CD4-positive, alpha-beta T cell treated with Interleukin-17A for 4 hours (primary cell): Measurements from ENCODE around the gene UBASH3A.
A peak's percentile ranks its signal among the peaks of the same experiment; 100 is the strongest.

Source experiments
- DNase-seq: peaks from one replicate; pipeline ENCODE4 v3.0.0-alpha.2; 2020; ENCODE audit warnings: mixed read lengths

UBASH3A gene

GRCh38 chr21:42432695-42433094 is 29.0 kb downstream of the UBASH3A start:
- no peak for DNase-seq

- no peak for DNase-seq
These were observed 30.3 kb downstream of the UBASH3A start for GRCh38 chr21:42433946-42434551.

- no peak for DNase-seq
These were observed 31.2 kb downstream of the UBASH3A start for GRCh38 chr21:42434884-42435283.

GRCh38 chr21:42435401-42435800 is 31.7 kb downstream of the UBASH3A start:
- DNase-seq, result no peak

- DNase-seq, result no peak
These were observed 32.1 kb downstream of the UBASH3A start for GRCh38 chr21:42435833-42436232.

GRCh38 chr21:42436914-42437313 is 33.2 kb downstream of the UBASH3A start:
- DNase-seq, result no peak

- DNase-seq, result peak; percentile 2
These were observed 34.1 kb downstream of the UBASH3A start for GRCh38 chr21:42437786-42438185.

GRCh38 chr21:42438316-42439205 is 34.9 kb downstream of the UBASH3A start:
- peak; percentile 3 for DNase-seq

- peak; percentile 40 for DNase-seq
These were observed 35.8 kb downstream of the UBASH3A start for GRCh38 chr21:42439284-42440186.

- peak; percentile 2 for DNase-seq
These were observed 36.6 kb downstream of the UBASH3A start for GRCh38 chr21:42440187-42440792.

GRCh38 chr21:42441963-42442362 is 38.3 kb downstream of the UBASH3A start:
- DNase-seq, result peak; percentile 2

- DNase-seq, result peak; percentile 2
These were observed 39.6 kb downstream of the UBASH3A start for GRCh38 chr21:42443181-42443785.

- peak; percentile 3 for DNase-seq
These were observed 40.4 kb downstream of the UBASH3A start for GRCh38 chr21:42443876-42444744.

GRCh38 chr21:42444745-42445059 is 41.0 kb downstream of the UBASH3A start:
- peak; percentile 2 for DNase-seq

- DNase-seq, result peak; percentile 4
These were observed 41.6 kb downstream of the UBASH3A start for GRCh38 chr21:42445311-42445710.

- peak; percentile 1 for DNase-seq
These were observed 42.8 kb downstream of the UBASH3A start for GRCh38 chr21:42446531-42446930.

GRCh38 chr21:42447182-42447581 is 43.5 kb downstream of the UBASH3A start:
- no peak for DNase-seq

GRCh38 chr21:42447732-42448131 is 44.0 kb downstream of the UBASH3A start:
- DNase-seq, result peak; percentile 7

GRCh38 chr21:42448686-42449085 is 45.0 kb downstream of the UBASH3A start:
- no peak for DNase-seq

- no peak for DNase-seq
These were observed 48.2 kb downstream of the UBASH3A start for GRCh38 chr21:42451941-42452340.
